HEK293 (cell line): ENCODE results near the gene ADAMTS12.

Experiments used
- TF ChIP-seq, protein P1 (sequence below): fragments of 450-650 bp; formaldehyde crosslinking; IDR thresholded peaks from 2 replicates; pipeline ENCODE4 v1.5.1; 2017; ENCODE audit warnings: missing biosample characterization, missing genetic modification characterization
- TF ChIP-seq, protein P2 (sequence below): fragments of 450-650 bp; formaldehyde crosslinking; IDR thresholded peaks from 2 replicates; pipeline ENCODE4 v1.5.1; 2016; ENCODE audit warnings: missing biosample characterization, missing genetic modification characterization

DNA sequence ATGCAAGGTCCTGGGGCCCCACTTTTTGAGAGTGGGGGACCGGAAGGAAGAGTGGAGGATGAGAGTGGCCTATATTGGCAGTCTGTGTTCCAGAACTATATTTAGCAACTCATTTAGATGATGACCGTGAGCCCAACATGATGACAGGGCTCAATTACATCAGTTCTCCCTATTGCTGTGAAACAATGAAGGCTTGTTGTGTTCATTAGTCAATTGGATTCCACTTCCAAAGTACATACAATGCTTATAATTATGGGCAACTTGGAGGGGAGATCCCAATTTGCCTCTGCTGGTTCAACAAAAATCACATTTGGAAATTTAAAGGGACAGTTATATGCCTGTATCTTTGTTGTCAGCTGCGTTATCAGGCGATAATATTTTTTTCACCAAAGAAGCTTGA, 360.0 kb downstream of the ADAMTS12 start:
- TF ChIP-seq, protein P1, sequence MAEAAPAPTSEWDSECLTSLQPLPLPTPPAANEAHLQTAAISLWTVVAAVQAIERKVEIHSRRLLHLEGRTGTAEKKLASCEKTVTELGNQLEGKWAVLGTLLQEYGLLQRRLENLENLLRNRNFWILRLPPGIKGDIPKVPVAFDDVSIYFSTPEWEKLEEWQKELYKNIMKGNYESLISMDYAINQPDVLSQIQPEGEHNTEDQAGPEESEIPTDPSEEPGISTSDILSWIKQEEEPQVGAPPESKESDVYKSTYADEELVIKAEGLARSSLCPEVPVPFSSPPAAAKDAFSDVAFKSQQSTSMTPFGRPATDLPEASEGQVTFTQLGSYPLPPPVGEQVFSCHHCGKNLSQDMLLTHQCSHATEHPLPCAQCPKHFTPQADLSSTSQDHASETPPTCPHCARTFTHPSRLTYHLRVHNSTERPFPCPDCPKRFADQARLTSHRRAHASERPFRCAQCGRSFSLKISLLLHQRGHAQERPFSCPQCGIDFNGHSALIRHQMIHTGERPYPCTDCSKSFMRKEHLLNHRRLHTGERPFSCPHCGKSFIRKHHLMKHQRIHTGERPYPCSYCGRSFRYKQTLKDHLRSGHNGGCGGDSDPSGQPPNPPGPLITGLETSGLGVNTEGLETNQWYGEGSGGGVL (tag by site-specific recombination) = no peak
- TF ChIP-seq, protein P2, sequence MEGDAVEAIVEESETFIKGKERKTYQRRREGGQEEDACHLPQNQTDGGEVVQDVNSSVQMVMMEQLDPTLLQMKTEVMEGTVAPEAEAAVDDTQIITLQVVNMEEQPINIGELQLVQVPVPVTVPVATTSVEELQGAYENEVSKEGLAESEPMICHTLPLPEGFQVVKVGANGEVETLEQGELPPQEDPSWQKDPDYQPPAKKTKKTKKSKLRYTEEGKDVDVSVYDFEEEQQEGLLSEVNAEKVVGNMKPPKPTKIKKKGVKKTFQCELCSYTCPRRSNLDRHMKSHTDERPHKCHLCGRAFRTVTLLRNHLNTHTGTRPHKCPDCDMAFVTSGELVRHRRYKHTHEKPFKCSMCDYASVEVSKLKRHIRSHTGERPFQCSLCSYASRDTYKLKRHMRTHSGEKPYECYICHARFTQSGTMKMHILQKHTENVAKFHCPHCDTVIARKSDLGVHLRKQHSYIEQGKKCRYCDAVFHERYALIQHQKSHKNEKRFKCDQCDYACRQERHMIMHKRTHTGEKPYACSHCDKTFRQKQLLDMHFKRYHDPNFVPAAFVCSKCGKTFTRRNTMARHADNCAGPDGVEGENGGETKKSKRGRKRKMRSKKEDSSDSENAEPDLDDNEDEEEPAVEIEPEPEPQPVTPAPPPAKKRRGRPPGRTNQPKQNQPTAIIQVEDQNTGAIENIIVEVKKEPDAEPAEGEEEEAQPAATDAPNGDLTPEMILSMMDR (tag by site-specific recombination) = no peak
